ENCODE measurements around the gene FTCDNL1.

FTCDNL1 gene

GRCh38 chr2:199841409-199841808 is 9.6 kb downstream of the FTCDNL1 start:
- no peak for DNase-seq

- DNase-seq, result no peak
Measured at GRCh38 chr2:199838399-199838798, 12.6 kb downstream of the FTCDNL1 start.

GRCh38 chr2:199836943-199837342 is 14.0 kb downstream of the FTCDNL1 start:
- no peak for DNase-seq

GRCh38 chr2:199833525-199833924 is 17.5 kb downstream of the FTCDNL1 start:
- DNase-seq, result peak; percentile 88

GRCh38 chr2:199830531-199830930 is 20.5 kb downstream of the FTCDNL1 start:
- DNase-seq, result no peak

GRCh38 chr2:199829628-199830027 is 21.4 kb downstream of the FTCDNL1 start:
- no peak for DNase-seq

GRCh38 chr2:199819746-199820145 is 31.2 kb downstream of the FTCDNL1 start:
- DNase-seq, result no peak

GRCh38 chr2:199818754-199819153 is 32.2 kb downstream of the FTCDNL1 start:
- no peak for DNase-seq

GRCh38 chr2:199818026-199818425 is 33.0 kb downstream of the FTCDNL1 start:
- no peak for DNase-seq

- no peak for DNase-seq
Measured at GRCh38 chr2:199814817-199815211, 36.2 kb downstream of the FTCDNL1 start.

GRCh38 chr2:199814101-199814816 is 36.7 kb downstream of the FTCDNL1 start:
- no peak for DNase-seq

- DNase-seq, result no peak
Measured at GRCh38 chr2:199812493-199812892, 38.5 kb downstream of the FTCDNL1 start.

GRCh38 chr2:199811346-199811745 is 39.6 kb downstream of the FTCDNL1 start:
- no peak for DNase-seq

- DNase-seq, result no peak
Measured at GRCh38 chr2:199810422-199811171, 40.4 kb downstream of the FTCDNL1 start.

- no peak for DNase-seq
Measured at GRCh38 chr2:199807966-199808365, 43.0 kb downstream of the FTCDNL1 start.

- DNase-seq, result no peak
Measured at GRCh38 chr2:199806179-199806578, 44.8 kb downstream of the FTCDNL1 start.

GRCh38 chr2:199804831-199805230 is 46.2 kb downstream of the FTCDNL1 start:
- no peak for DNase-seq

- no peak for DNase-seq
Measured at GRCh38 chr2:199798831-199799580, 52.0 kb downstream of the FTCDNL1 start.

- no peak for DNase-seq
Measured at GRCh38 chr2:199797431-199798403, 53.3 kb downstream of the FTCDNL1 start.

- DNase-seq, result no peak
Measured at GRCh38 chr2:199792381-199792780, 58.6 kb downstream of the FTCDNL1 start.

- DNase-seq, result no peak
Measured at GRCh38 chr2:199791326-199791725, 59.7 kb downstream of the FTCDNL1 start.

- no peak for DNase-seq
Measured at GRCh38 chr2:199784512-199784911, 66.5 kb downstream of the FTCDNL1 start.

All from DMS79 (cell line).